HL-60/S4 treated with phorbol 12-myristate 13-acetate at 8.2 ng/mL for 4 days and 3 days (cell line): ENCODE data around the gene NUP98.

Experiments
- in situ Hi-C: fragments of 300-500 bp; cut with MboI; formaldehyde crosslinking; loops from 2 replicates; pipeline ENCODE4 v1.15.0; 2022; ENCODE audit warnings: low sequenced_read_pairs

Gene NUP98

GRCh38 chr11:3797329-3798090 lies at the start of gene NUP98:
Gene NUP98 (minus strand): TSS chr11:3797554. CDS start chr11:3782117, 15,437 bp downstream.
- in situ Hi-C loops = no loop called here

- in situ Hi-C loops = no loop called here
These were observed 48.3 kb upstream of the NUP98 start for GRCh38 chr11:3845670-3846069.

- in situ Hi-C loops = no loop called here
These were observed 47.9 kb upstream of the NUP98 start for GRCh38 chr11:3845246-3845645.

- in situ Hi-C loops = no loop called here
These were observed 46.0 kb upstream of the NUP98 start for GRCh38 chr11:3843326-3843725.

- in situ Hi-C loops = no loop called here
These were observed 44.3 kb upstream of the NUP98 start for GRCh38 chr11:3841426-3842350.

GRCh38 chr11:3840870-3841425 lies 43.6 kb upstream of the NUP98 start, which contains the start of gene RHOG:
Gene RHOG (minus strand): TSS chr11:3840959. CDS start chr11:3828138, 12,821 bp downstream.
- in situ Hi-C loops = no loop called here

GRCh38 chr11:3840004-3840869 lies 42.9 kb upstream of the NUP98 start:
- in situ Hi-C loops = no loop called here

- in situ Hi-C loops = no loop called here
These were observed 41.1 kb upstream of the NUP98 start for GRCh38 chr11:3838504-3838903.

GRCh38 chr11:3837793-3838192 lies 40.4 kb upstream of the NUP98 start:
- in situ Hi-C loops = no loop called here

GRCh38 chr11:3836903-3837302 lies 39.5 kb upstream of the NUP98 start:
- in situ Hi-C loops = no loop called here

- in situ Hi-C loops = no loop called here
These were observed 38.4 kb upstream of the NUP98 start for GRCh38 chr11:3835751-3836150.

- in situ Hi-C loops = no loop called here
These were observed 37.5 kb upstream of the NUP98 start for GRCh38 chr11:3834664-3835461.

GRCh38 chr11:3834349-3834663 lies 37.0 kb upstream of the NUP98 start:
- in situ Hi-C loops = no loop called here

- in situ Hi-C loops = no loop called here
These were observed 36.1 kb upstream of the NUP98 start for GRCh38 chr11:3833449-3833848.

GRCh38 chr11:3832816-3833215 lies 35.5 kb upstream of the NUP98 start:
- in situ Hi-C loops = no loop called here

- in situ Hi-C loops = no loop called here
These were observed 34.3 kb upstream of the NUP98 start for GRCh38 chr11:3831378-3832239.

GRCh38 chr11:3830730-3831129 lies 33.4 kb upstream of the NUP98 start:
- in situ Hi-C loops = no loop called here

- in situ Hi-C loops = no loop called here
These were observed 32.7 kb upstream of the NUP98 start for GRCh38 chr11:3830088-3830487.
